Measurements from ENCODE around the gene PRKCA.

PRKCA gene

DNA sequence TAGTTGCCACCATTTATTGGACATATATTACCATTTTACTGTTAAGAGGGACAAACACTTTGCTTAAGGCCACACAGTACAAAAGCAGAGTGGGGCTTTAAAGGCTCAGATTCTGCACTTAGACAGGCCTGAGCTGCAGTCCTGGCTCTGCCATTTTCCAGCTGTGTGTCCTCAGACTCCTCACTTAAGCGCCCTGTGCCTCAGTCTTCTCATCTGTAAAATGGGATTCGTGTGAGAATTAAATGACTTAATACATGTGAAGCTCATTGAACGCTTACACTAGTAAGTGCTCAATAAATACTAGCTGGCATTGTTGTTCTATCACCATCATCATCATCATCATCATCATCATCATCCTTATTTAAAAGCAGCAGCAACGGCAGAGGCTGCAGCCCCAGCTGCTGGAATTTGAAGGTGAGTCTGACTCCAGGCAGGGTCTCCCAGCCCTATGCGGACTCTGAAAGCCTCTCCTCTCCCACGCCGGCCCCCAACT, 532.1 kb downstream of the PRKCA start:
- no peak for DNase-seq (ENCODE audit: low read depth)
- TF ChIP-seq, protein P1, sequence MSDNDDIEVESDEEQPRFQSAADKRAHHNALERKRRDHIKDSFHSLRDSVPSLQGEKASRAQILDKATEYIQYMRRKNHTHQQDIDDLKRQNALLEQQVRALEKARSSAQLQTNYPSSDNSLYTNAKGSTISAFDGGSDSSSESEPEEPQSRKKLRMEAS (IDR thresholded peaks at IDR 0.05; ENCODE audit: low read depth, low read length): no peak
- TF ChIP-seq MYC (IDR thresholded peaks at IDR 0.05; ENCODE audit: low read depth, low read length) (no peak), POLR2A (IDR thresholded peaks at IDR 0.05; ENCODE audit: extremely low read depth, insufficient read length) (no peak)
- TF ChIP-seq, protein P2, sequence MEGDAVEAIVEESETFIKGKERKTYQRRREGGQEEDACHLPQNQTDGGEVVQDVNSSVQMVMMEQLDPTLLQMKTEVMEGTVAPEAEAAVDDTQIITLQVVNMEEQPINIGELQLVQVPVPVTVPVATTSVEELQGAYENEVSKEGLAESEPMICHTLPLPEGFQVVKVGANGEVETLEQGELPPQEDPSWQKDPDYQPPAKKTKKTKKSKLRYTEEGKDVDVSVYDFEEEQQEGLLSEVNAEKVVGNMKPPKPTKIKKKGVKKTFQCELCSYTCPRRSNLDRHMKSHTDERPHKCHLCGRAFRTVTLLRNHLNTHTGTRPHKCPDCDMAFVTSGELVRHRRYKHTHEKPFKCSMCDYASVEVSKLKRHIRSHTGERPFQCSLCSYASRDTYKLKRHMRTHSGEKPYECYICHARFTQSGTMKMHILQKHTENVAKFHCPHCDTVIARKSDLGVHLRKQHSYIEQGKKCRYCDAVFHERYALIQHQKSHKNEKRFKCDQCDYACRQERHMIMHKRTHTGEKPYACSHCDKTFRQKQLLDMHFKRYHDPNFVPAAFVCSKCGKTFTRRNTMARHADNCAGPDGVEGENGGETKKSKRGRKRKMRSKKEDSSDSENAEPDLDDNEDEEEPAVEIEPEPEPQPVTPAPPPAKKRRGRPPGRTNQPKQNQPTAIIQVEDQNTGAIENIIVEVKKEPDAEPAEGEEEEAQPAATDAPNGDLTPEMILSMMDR (IDR thresholded peaks at IDR 0.05; ENCODE audit: low read depth, low read length): no peak
- no peak overlapping the region for H3K4me3 ChIP-seq (ENCODE audit: low read depth, low read length)

DNA sequence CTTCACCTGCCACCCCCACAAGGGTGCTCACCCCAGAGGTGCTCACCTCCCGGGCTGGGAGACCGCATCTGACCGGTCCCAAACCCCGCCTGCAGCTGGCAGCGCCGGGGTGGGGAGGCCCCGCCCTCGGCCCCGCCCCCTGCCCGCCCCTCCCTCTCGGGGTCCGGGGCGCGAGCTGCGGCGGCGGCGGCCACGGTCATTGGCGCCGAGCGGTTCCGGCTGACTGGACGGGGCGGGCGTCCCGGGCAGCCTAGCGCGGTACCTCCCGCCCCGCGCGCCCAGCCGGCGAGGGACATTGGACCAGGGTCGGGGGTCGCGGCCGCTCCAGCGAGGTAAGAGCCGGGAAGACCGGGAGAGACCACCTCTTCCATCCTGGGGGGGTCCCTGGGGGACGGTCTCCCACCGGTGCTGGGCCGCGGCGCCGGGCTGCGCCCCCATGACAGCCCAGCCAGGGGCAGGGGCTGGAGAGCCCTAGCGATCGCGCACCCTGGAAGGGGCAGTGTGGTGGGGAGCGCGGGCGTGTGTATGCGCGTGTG, 532.6 kb downstream of the PRKCA start, which contains the start of gene CACNG5:
CACNG5 (plus strand) TSS at position 199 of the 536 bp plus-strand sequence. CDS start 42,216 bp downstream, outside the sequence.
- DNase-seq (ENCODE audit: low read depth): no peak
- no peak within 1 kb of the TSS for H3K4me3 ChIP-seq (ENCODE audit: low read depth, low read length)
- TF ChIP-seq, protein P2 (IDR thresholded peaks at IDR 0.05; ENCODE audit: low read depth, low read length): no peak
- TF ChIP-seq MYC (IDR thresholded peaks at IDR 0.05; ENCODE audit: low read depth, low read length) (no peak), POLR2A (IDR thresholded peaks at IDR 0.05; ENCODE audit: extremely low read depth, insufficient read length) (no peak)
- TF ChIP-seq, protein P1 (IDR thresholded peaks at IDR 0.05; ENCODE audit: low read depth, low read length): no peak

DNA sequence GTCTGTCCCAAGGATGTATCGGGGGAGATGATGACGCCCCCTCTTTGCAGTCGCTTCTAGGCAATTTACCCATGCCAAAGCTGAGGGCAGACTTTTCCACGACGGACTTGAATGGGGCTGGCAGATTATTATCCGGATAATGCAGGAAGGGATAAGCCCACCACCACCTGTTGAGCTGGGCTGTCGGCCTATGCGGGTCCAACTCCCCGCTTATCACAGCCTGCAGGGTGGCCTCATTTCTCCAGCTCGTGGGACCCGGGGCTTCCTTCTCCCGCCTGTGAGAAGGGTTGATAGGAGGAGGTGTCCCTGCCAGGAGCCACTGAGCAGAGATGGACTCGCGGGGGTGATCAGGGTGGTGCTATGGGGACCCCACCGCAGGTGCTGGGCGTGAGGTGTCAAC, 533.1 kb downstream of the PRKCA start:
- no peak for TF ChIP-seq POLR2A (IDR thresholded peaks at IDR 0.05; ENCODE audit: extremely low read depth, insufficient read length)
- TF ChIP-seq, protein P2 (IDR thresholded peaks at IDR 0.05; ENCODE audit: low read depth, low read length): no peak
- no peak for TF ChIP-seq MYC (IDR thresholded peaks at IDR 0.05; ENCODE audit: low read depth, low read length)
- no peak overlapping the region for H3K4me3 ChIP-seq (ENCODE audit: low read depth, low read length)
- DNase-seq (ENCODE audit: low read depth): no peak

DNA sequence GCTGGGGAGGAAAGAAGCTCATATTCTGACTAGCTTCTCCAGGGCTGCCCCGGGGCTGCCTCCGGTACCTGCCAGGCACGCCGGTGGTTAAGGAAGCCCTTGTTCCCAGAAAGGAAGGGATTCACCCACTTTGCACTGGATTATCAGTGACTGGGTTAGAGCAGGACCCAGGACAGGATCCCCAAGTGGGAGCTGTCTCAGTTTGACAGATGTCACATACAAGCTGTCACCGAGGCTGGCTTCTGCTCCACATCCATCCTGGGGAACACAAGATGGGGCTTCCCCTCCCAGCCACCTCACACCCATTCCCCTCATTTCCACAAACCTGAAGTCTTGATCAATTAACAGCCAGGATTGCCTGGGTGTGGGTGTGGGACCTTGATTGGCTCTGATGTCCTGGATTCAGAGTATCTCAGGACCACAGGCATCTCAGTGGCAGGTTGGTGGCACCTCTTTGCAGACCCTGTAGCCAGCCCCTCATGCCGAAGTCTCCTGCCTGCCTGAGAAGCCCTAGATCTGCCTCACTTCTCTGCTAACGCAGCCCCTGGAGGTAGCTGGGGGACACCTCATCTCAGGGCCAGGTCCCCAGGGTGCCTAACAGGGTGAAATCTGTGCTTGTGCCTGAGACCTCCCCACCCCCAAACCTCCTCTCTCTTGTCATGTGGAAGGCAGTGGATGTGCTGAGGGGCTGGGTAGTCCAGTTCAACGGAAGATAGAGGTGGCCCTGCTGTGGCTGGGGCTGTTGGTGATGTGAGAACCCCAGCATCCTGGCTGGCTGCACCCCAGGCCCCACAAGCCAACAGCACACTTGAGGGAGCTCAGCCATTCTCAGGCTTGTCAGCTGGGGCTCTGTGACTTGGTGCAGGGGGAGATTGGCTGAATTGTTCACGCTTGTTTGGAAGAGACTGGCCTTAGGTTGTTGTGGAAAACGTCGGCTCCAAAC, 533.9 kb downstream of the PRKCA start:
- no peak overlapping the region for H3K4me3 ChIP-seq (ENCODE audit: low read depth, low read length)
- TF ChIP-seq POLR2A (IDR thresholded peaks at IDR 0.05; ENCODE audit: extremely low read depth, insufficient read length) (no peak), MYC (IDR thresholded peaks at IDR 0.05; ENCODE audit: low read depth, low read length) (no peak)
- TF ChIP-seq, protein P1 (IDR thresholded peaks at IDR 0.05; ENCODE audit: low read depth, low read length): no peak
- TF ChIP-seq, protein P2 (IDR thresholded peaks at IDR 0.05; ENCODE audit: low read depth, low read length): no peak
- DNase-seq (ENCODE audit: low read depth): no peak

DNA sequence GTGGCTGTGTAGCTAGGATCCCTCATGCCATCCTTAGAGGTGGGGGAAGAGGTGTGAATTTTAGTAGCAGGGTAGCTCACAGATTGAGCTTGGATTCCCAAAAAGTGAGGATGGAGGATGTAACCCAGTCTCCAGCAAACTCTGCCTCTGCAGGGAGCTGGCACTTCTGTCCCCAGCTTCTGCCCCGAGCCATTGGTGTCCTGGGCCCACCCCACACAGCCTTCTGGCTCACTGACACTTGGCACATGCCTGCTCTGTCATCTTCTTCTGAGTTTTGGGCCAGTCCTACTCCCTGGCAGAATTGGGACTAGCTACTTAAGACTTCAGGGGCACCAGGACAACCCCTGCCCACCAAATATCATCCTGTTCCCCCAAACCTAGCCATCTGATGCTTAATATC, 534.8 kb downstream of the PRKCA start:
- no peak for DNase-seq (ENCODE audit: low read depth)
- TF ChIP-seq, protein P2 (IDR thresholded peaks at IDR 0.05; ENCODE audit: low read depth, low read length): no peak
- TF ChIP-seq POLR2A (IDR thresholded peaks at IDR 0.05; ENCODE audit: extremely low read depth, insufficient read length) (no peak), MYC (IDR thresholded peaks at IDR 0.05; ENCODE audit: low read depth, low read length) (no peak)
- TF ChIP-seq, protein P1 (IDR thresholded peaks at IDR 0.05; ENCODE audit: low read depth, low read length): no peak
- no peak overlapping the region for H3K4me3 ChIP-seq (ENCODE audit: low read depth, low read length)

Measured in NB4 (cell line).